ENCODE results near the gene GABRB1.

Gene GABRB1

DNA sequence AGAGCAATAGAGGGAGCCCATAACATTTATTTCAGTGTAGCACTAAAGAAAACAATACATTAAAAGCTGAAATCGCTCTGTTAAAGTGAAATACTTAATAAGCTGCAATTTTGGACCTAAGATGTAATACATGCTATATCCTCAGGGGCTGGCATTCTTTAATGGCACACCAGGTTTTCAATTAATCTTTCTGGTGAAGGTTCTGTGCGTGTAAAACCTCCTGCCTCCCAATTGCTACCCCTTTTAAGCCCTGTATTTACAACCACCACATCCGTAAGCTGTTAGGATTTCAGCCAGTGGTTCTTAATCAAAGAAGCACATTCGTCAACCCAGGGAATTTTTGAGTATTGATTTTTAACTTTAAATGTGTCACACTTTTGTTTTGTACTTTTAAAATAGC, 439.7 kb downstream of the GABRB1 start:
- DNase-seq (ENCODE audit: low read depth), result no peak

DNA sequence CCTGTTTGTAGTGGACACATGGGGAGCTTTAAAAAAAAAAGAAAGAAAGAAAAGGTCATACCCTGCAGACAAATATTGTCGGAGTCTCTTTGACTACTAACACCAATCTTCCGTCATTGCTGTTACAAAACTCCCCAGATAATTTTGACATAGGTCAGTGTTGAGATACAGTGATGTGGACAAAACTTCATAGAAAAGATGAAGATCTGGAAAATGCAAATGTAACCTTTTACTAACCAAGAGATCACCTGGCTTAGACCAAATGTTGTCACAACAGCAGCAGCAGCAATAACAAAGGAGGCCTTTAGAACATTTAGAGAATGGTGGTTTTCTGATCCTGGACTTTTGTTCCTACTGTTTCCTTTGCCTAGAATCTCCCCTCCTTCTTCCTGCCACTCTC, 440.2 kb downstream of the GABRB1 start:
- no peak for DNase-seq (ENCODE audit: low read depth)

DNA sequence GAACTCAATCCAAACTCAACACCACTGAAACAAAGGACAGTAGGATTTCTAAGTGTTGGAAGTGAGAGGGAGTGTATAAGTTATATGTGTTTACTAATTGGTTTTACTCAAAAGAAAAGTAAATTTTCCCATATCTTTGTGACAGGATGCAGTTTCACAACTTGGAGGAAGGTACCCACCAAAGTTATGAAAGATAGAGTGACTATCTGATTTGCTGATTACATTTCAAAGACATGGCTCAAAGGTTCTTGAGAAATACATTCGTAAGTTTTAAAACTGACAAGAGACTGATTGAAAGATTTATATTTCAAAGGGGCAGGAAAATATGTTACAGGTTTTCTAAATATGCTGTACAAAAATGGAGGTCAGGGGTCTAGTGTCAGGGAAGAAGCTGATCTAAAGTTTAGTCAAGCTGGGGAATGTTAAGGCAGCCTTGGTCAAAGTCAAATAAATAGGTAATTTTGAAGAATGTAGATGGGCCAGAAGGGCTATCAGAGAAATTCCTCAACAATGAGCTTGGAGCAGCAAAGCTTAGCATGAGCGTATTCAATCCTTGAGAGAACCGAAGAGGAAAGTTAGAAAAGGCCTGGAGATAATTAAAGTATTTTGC, 441.9 kb downstream of the GABRB1 start:
- DNase-seq (ENCODE audit: low read depth), result no peak

DNA sequence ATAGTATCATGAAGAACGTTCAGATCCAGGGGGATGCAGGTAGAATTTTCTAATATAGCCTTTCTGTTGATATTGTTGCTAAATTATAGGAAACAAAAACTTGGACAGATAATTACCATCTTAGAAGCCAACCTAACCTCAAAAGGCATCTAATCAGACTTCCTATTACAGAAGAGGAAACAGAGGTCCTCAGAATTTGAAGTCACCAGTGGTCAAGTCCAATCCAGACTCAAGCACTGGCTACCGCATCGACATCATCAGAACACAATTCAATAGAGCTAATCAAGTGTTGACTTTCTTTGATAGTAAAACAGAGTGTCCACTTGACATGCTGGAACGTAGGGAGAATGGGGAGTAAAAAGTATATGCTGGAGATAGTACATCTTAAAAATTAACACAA, 443.4 kb downstream of the GABRB1 start:
- DNase-seq (ENCODE audit: low read depth), result no peak

DNA sequence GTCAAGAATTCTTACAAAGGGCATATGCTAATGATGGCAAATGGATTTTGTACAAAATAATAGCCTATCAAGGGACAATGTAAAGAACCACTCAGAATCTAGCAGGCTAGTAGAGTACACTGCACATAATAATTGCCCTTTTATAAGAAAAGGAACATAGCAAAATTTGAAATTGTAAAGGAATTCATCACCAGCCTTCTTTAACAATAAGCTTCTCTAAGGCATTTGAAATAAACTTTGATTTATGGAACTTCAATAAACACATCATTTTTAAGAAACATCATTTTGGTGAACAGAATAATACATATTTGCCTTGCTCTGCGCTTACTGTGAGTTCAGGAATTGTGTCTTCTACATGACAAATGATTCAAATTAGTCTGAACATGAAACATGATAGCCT, 444.0 kb downstream of the GABRB1 start:
- DNase-seq (ENCODE audit: low read depth), result no peak
